Endothelial cell of hepatic sinusoid (primary cell): ENCODE data around the gene SLC26A1.

Experiments
- in situ Hi-C: cut with HindIII; loops from 2 replicates; pipeline ENCODE4 v1.10.0; 2017; ENCODE audit warnings: low sequenced_read_pairs

Gene SLC26A1

GRCh38 chr4:1030559-1030958, 37.4 kb upstream of the SLC26A1 start:
- in situ Hi-C loops, result loop anchor here (5.0 to 10.0 kb wide), 3 partner anchors 58 to 324 kb away; partner anchors contain the start of genes DGKQ, GAK and TMEM175

GRCh38 chr4:1030031-1030430, 36.8 kb upstream of the SLC26A1 start:
- in situ Hi-C loops, result loop anchor here (5.0 to 10.0 kb wide), 3 partner anchors 58 to 325 kb away; partner anchors contain the start of genes DGKQ, GAK and TMEM175

GRCh38 chr4:1029529-1029928, 36.3 kb upstream of the SLC26A1 start:
- in situ Hi-C loops, result no loop called here

GRCh38 chr4:1028574-1029220, 35.5 kb upstream of the SLC26A1 start:
- in situ Hi-C loops, result no loop called here

- in situ Hi-C loops, result no loop called here
Observed at GRCh38 chr4:1027915-1028238, 34.7 kb upstream of the SLC26A1 start.

GRCh38 chr4:1027219-1027914, 34.2 kb upstream of the SLC26A1 start:
- in situ Hi-C loops, result no loop called here

GRCh38 chr4:1026115-1026514, 32.9 kb upstream of the SLC26A1 start:
- in situ Hi-C loops, result no loop called here

GRCh38 chr4:1024882-1025545, 31.8 kb upstream of the SLC26A1 start:
- in situ Hi-C loops, result no loop called here

GRCh38 chr4:1023895-1024740, 30.9 kb upstream of the SLC26A1 start:
- in situ Hi-C loops, result no loop called here

- in situ Hi-C loops, result no loop called here
Observed at GRCh38 chr4:1023075-1023640, 30.0 kb upstream of the SLC26A1 start.

GRCh38 chr4:1022739-1023066, 29.5 kb upstream of the SLC26A1 start:
- in situ Hi-C loops, result no loop called here

- in situ Hi-C loops, result no loop called here
Observed at GRCh38 chr4:1022051-1022738, 29.0 kb upstream of the SLC26A1 start.

- in situ Hi-C loops, result no loop called here
Observed at GRCh38 chr4:1021386-1022050, 28.3 kb upstream of the SLC26A1 start.

- in situ Hi-C loops, result no loop called here
Observed at GRCh38 chr4:1019729-1020470, 26.7 kb upstream of the SLC26A1 start.

GRCh38 chr4:1019320-1019719, 26.1 kb upstream of the SLC26A1 start:
- in situ Hi-C loops, result no loop called here

- in situ Hi-C loops, result no loop called here
Observed at GRCh38 chr4:1018147-1019020, 25.2 kb upstream of the SLC26A1 start.

- in situ Hi-C loops, result no loop called here
Observed at GRCh38 chr4:1017706-1018105, 24.5 kb upstream of the SLC26A1 start.

GRCh38 chr4:1017211-1017610, 24.0 kb upstream of the SLC26A1 start:
- in situ Hi-C loops, result no loop called here
